A549 treated with RU486 at 1 μM for 4 hours (cell line): Measurements from ENCODE around the gene TPSD1. TPM values are rescaled to one million over a fixed set of nuclear protein-coding genes. Genes with fewer than 3 reads are reported as not detected.

Experiments
- total RNA-seq: library from RNA; stranded (reverse); fragments of 200-300 nt; extraction: Qiagen RNA extraction; gene quantifications from 5 replicates; pipeline ENCODE4 v1.2.3, GENCODE V29; 2022; ENCODE audit warnings: low read depth

Gene TPSD1
- total RNA-seq: not detected in 5 replicates

DNA sequence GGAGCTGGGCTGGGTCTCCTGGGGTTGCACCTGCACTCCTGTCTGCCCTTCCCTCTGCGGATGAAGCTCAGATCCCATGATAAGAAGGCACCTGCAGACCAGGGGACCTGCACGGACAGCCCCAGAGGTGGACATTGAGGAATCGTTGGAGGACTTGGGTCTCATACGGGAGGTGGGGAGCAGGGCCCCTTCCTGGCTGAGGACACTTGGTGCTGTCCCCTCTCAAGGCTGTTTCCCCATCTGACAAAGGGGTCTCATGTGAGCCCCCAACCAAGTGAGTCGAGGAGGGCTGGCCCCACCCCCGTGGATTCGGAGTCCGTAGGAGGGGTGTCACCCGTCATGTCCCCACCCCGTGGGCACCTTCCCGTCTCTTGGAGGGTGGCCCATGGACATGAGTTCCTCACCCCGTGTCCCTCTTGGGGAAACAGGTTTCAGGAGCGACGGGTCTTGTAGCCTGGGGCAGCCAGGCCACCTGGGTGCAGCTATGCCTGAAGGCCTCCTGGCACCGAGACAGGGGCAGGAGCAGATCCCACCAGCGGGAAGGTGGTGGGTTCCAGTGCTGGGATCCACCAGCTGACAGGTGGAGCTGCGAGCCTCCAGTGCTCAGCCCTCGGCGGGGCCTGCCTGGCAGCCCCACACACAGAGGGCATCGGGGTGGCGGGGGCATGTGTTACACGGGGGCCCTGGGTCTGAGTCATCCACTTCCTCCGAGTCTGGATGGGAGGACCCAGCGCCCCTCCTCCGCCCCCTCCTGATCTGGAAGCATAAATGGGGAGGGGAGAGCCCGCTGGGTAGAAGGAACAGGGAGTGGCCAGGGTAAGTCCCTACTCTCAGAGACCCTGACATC is at the start of gene TPSD1:
TPSD1 (plus strand) TSS at position 794 of the 847 bp plus-strand sequence. CDS start 212 bp downstream, outside the sequence.

DNA sequence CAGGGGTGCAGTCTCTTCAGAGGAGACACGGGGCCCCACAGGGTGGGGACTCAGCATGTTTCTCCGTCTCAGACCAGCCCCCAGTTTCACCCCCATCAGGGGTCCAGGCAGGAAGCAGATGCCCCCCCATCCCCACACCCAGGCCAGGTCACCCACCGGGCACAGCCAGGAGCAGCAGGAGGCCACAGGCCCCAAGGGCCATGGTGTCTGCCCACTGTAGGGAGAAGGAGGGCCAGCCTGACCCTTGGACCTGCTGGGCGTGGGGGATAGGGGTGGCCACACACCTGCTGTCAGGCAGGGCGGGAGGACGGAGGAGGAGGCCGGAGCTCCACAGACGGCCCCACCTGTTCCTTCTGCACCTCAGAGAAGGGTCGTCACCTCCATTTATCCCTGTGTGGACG is 30.8 kb upstream of the TPSD1 start, which contains the start of gene TPSG1:
TPSG1 (minus strand) TSS at position 218 of the 401 bp plus-strand sequence; CDS start at position 202, 16 bp downstream.

DNA sequence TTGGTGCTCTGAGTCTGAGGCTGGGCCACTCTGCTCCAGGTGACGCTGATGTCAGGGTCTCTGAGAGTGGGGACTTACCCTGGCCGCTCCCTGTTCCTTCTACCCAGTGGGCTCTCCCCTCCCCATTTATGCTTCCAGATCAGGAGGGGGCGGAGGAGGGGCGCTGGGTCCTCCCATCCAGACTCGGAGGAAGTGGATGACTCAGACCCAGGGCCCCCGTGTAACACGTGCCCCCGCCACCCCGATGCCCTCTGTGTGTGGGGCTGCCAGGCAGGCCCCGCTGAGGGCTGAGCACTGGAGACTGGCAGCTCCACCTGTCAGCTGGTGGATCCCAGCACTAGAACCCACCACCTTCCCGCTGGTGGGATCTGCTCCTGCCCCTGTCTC is 25.8 kb upstream of the TPSD1 start, which contains the start of gene TPSB2:
TPSB2 (minus strand) TSS at position 101 of the 387 bp plus-strand sequence. CDS start 233 bp downstream, outside the sequence.

DNA sequence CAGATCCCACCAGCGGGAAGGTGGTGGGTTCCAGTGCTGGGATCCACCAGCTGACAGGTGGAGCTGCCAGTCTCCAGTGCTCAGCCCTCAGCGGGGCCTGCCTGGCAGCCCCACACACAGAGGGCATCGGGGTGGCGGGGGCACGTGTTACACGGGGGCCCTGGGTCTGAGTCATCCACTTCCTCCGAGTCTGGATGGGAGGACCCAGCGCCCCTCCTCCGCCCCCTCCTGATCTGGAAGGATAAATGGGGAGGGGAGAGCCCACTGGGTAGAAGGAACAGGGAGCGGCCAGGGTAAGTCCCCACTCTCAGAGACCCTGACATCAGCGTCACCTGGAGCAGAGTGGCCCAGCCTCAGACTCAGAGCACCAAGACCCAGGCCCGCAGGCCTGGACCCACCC is 15.4 kb upstream of the TPSD1 start, which contains the start of gene TPSAB1:
TPSAB1 (plus strand) TSS at position 270 of the 400 bp plus-strand sequence. CDS start 234 bp downstream, outside the sequence.

Other genes with a start within 250 kb of the TPSD1 start
- gene SSTR5, start 183.3 kb upstream of the TPSD1 start, total RNA-seq: 0.20 to 0.33 TPM (median 0.25 TPM) in 5 replicates
- not detected in 5 replicates for gene C1QTNF8, start 159.8 kb upstream of the TPSD1 start, total RNA-seq
- 7.0 to 13.9 TPM (median 11.7 TPM) in 5 replicates for gene CACNA1H, start 103.0 kb upstream of the TPSD1 start, total RNA-seq
- 0.14 TPM in 1 of 5 replicates, not detected in the others for gene TPSG1, start 30.8 kb upstream of the TPSD1 start, total RNA-seq
- not detected in 5 replicates for gene TPSB2, start 25.9 kb upstream of the TPSD1 start, total RNA-seq
- gene TPSAB1, start 15.4 kb upstream of the TPSD1 start, total RNA-seq: 0.21 TPM in 1 of 5 replicates, not detected in the others
- 162 to 245 TPM (median 176 TPM) in 5 replicates for gene UBE2I, start 53.6 kb downstream of the TPSD1 start, total RNA-seq
- gene BAIAP3, start 77.6 kb downstream of the TPSD1 start, total RNA-seq: 0.90 to 1.2 TPM (median 0.99 TPM) in 5 replicates
- 56.5 to 98.9 TPM (median 94.1 TPM) in 5 replicates for gene TSR3, start 95.8 kb downstream of the TPSD1 start, total RNA-seq
- gene GNPTG, start 95.9 kb downstream of the TPSD1 start, total RNA-seq: 22.0 to 35.1 TPM (median 34.2 TPM) in 5 replicates
- 23.4 to 44.3 TPM (median 41.7 TPM) in 5 replicates for gene UNKL, start 158.6 kb downstream of the TPSD1 start, total RNA-seq
- gene UQCC4, start 164.7 kb downstream of the TPSD1 start, total RNA-seq: 30.1 to 39.9 TPM (median 36.1 TPM) in 5 replicates
- not detected in 5 replicates for gene PERCC1, start 175.0 kb downstream of the TPSD1 start, total RNA-seq
- 0.13 to 0.49 TPM (median 0.41 TPM) in 5 replicates for gene CCDC154, start 188.5 kb downstream of the TPSD1 start, total RNA-seq
- gene CLCN7, start 219.0 kb downstream of the TPSD1 start, total RNA-seq: 54.7 to 83.5 TPM (median 74.9 TPM) in 5 replicates
- gene PTX4, start 232.9 kb downstream of the TPSD1 start, total RNA-seq: not detected in 5 replicates
- 26.4 to 46.2 TPM (median 38.6 TPM) in 5 replicates for gene TELO2, start 237.3 kb downstream of the TPSD1 start, total RNA-seq